ENCODE measurements around the gene LRRC37B.
"Not testable (repeated sequence)": the region's sequence is repeated elsewhere in the genome, so short reads cannot be mapped to it uniquely, and the experiment has no call there.

Gene LRRC37B

GRCh38 chr17:32042266-32042665, 35.1 kb downstream of the LRRC37B start:
- DNase-seq = not testable (repeated sequence)

GRCh38 chr17:32045611-32046010, 38.4 kb downstream of the LRRC37B start:
- not testable (repeated sequence) for DNase-seq

- DNase-seq = not testable (repeated sequence)
Observed at GRCh38 chr17:32047663-32048062, 40.5 kb downstream of the LRRC37B start.

DNA sequence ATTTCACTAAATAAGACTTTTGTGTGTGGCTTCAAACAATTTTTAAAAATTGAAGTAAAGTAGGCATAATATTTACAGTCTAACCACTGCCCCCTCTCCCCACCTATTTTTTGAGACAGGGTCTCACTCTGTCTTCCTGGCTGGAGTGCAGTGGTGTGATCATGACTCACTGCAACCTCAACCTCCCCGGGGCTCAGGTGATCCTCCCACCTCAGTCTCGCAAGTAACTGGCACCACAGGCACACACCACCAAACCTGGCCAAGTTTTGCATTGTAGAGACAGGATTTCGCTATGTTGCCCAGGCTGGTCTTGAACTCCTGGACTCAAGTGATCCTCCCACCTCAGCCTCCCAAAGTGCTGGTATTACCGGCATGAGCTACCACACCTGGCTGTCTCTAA, 47.8 kb downstream of the LRRC37B start:
- not testable (repeated sequence) for DNase-seq

DNA sequence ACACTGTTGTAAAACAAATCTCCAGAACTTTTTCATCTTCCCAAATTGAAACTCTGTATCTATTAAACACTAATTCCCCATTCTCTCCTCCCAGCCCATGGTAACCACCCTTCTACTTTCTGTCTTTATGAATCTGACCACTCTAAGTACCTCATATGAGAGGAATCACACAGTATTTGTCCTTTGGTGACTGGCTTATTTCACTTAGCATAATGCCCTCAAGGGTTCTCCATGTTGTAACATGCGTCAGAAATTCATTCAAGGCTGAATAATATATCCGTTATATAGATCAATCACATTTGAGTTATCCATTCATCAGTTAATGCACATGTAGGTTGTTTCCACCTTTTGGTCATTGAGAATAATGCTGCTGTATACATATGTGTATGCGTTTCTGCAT, 48.2 kb downstream of the LRRC37B start:
- not testable (repeated sequence) for DNase-seq

- DNase-seq = not testable (repeated sequence)
Observed at GRCh38 chr17:32056500-32056899, 49.3 kb downstream of the LRRC37B start.

DNA sequence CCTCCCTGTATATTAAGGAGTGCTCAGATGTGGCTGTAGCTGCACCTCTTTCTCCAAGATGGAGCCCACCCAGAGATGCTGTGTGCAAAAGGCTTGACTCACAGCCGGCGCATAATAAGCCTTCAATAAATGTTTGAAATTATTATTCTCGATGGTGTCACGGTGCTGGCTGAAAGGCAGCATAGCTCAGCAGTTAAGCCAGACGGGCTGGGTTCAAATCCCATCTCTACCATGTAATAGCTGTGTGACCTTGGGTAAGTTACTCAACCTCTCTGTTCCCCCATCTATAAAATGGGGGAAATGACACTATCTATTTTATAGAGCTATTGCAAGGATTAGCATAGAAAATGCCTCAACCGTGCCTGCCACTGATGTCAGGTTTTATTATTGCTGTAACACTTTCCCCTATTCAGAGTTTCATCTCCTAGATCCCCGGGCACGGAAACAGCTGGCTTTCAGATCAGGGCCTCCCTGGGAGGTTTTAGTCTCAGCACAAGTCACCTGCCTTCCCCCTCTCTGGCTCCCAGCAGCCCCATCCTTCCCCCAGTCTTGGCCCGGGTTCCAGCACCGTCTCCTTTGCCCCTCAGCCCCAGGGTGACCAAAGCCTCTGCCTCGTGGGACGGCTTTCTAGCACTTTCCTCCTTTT, 50.4 kb downstream of the LRRC37B start:
- DNase-seq = not testable (repeated sequence)

DNA sequence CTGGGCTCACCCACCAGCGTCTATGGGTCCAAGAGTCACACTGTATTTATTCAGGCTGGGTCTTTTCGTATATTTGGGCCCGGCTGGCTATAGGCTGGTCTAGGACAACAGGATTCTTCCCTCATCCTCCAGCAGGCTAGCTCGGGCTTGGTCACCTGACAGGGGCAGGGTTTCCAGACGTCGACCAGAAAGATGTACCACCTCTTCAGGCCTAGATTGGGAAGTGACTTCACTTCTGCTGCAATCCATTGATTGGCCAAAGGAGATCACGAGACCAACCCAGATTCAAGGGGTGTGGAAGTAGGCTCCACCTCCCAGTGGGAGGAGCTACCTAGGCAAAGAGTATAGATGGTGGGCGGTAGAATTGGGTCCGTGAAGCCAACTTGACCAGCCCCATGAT, 53.5 kb downstream of the LRRC37B start:
- DNase-seq = not testable (repeated sequence)

DNA sequence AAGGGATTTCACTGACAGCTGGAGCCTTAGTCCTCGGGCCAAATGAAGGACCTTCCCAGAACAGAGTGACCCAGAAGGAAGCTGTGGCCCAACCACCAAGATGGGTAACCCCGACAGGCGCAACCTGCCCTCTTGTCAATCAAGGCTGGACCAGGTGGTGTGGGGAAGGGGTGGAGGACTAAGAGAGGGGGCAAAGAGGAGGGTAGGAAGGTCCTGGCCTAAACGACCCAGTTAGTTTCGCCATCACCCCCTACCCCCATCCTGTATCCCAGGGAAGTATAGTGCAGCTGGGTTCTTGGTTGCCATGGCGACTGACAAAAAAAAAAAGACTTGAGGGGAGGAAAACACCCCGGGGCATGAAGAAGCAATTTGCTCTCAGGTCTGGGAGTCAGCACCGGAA, 54.7 kb downstream of the LRRC37B start:
- not testable (repeated sequence) for DNase-seq

- DNase-seq = not testable (repeated sequence)
Observed at GRCh38 chr17:32064091-32064490, 56.9 kb downstream of the LRRC37B start.

GRCh38 chr17:32066123-32066680, 59.0 kb downstream of the LRRC37B start:
- DNase-seq = not testable (repeated sequence)

DNA sequence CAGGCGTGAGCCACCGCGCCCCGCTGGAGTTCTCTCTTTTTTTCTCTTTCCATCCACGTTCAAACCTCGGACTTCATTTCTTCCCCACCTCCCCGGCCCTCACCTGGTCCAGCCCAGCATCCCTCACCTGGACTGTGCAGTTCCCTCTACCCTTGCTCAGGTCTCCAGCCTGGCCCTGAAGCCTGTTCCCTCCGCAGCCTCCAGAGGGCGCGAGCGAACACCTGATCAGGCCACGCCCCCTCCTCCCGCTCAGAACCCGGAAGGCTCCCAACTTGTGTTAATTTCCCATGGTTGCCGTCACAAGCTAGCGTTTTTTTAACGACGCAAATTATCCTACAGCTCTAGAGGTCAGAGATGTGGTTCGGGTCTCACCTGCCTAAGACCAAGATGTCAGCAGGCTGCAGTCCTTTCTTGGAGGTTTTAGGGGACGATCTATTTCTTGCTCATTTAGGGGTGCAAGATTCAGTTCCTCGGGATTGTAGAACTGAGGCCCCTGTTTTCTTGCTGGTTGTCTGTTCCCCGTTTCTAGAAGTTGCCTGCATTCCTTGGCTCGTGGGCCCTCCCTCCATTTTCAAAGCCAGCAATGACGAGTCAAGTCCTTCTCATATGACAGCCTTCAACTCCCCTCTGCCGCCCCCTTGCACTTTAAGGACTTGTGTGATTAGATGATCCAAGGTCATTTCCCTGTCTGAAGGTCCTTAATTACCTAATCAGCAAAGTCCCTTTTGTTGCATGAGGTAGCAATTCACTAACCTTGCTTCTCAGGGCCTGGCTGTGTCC, 59.9 kb downstream of the LRRC37B start:
- DNase-seq = not testable (repeated sequence)

DNA sequence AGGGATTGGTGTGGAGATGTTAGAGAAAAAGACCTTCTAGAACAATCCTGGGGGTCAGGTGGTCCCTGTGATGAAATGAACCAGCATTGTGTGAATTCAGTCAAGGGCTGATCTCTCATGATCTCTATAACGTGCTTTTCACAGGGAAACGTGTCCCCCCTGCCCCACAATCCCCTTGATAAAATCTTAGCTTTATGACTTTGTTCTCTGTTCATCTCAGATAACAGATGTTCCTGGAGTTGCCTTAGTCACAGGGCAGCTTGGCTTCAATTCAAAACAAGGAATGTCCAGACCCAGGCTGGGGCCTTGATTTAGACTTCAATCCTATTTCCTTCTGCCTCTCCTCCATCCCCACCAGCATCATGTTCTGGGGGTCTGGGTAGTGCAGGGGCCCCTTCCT, 61.9 kb downstream of the LRRC37B start:
- DNase-seq = not testable (repeated sequence)

- DNase-seq = not testable (repeated sequence)
Observed at GRCh38 chr17:32071961-32072360, 64.8 kb downstream of the LRRC37B start.

GRCh38 chr17:32073131-32073530, 65.9 kb downstream of the LRRC37B start:
- DNase-seq = not testable (repeated sequence)

- DNase-seq = not testable (repeated sequence)
Observed at GRCh38 chr17:32079753-32080152, 72.6 kb downstream of the LRRC37B start.

DNA sequence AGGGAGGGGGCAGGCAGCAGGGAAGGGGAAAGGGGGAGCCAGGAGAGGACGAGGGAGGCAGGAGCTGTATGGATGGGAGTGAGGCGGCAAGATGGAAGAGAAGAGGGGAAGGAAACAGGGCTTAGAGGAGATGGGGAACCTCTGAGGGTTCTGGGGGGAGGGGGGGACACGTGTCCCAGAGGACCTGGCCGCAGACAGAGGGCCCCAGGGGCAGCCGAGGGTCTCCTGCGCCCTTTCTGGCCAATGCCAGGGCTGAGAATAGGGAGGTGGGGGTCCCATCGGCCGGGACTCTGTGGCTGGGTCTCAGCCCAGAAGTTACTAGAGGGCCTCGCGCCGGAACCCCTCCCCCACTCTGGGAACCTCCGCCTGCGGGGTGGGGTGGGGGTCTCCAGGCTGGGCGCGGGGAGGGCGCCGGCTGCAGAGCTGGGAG, 76.4 kb downstream of the LRRC37B start:
- not testable (repeated sequence) for DNase-seq

GRCh38 chr17:32084003-32084941, 77.1 kb downstream of the LRRC37B start:
- DNase-seq = not testable (repeated sequence)

- not testable (repeated sequence) for DNase-seq
Observed at GRCh38 chr17:32084942-32085829, 78.0 kb downstream of the LRRC37B start.

DNA sequence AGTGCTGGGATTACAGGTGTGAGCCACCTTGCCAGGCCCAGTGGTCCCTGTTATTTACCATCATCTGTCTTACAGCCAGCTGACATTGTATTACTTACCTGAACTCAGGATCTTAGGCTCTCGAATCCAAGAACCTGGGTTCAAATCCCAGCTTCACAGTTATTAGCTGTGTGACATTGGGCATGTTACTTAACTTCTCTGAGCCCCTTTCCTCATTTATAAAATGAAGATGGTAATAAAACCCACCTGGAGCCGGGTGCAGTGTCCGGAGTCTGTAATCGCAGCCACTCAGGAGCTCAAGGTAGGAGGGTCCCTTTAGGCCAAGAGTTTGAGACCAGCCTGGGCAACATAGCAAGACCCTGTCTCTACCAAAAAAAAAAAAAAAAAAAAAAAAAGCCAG, 79.7 kb downstream of the LRRC37B start:
- DNase-seq = not testable (repeated sequence)

DNA sequence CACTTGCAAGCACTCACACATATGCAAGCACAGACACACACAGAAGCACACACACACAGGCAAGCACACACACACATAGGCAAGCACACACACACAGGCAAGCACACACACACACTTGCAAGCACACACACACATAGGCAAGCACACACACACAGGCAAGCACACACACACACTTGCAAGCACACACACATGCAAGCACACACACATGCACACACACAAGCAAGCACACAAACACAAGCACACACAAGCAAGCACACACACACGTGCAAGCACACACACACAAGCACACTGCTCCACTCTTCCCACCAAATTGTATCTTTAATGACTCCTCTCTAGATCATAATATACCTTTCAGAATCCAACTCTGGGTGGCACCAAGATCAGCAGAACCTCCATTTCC, 84.9 kb downstream of the LRRC37B start:
- DNase-seq = not testable (repeated sequence)

- DNase-seq = no peak
Observed at GRCh38 chr17:32099686-32100085, 92.5 kb downstream of the LRRC37B start.

Data from NCI-H187 treated with DMSO at 0.1 percent for 48 hours (cell line).